ENCODE data around the gene SVOPL. TPM values are rescaled to one million over a fixed set of nuclear protein-coding genes. Genes with fewer than 3 reads are reported as not detected.

SVOPL gene
- total and polyA plus RNA-seq, 2 donors (not counting 3 experiments of a cell fraction or from before 2014, with no cell fraction given), result not detected

- no peaks in the 10 kb centered on the region for H3K9me3 ChIP-seq (replicated peaks; ENCODE audit: control insufficient read depth, insufficient read depth, low read length)
Measured at GRCh38 chr7:138745189-138745588, 44.0 kb upstream of the SVOPL start.

More at GRCh38 chr7:138745189-138745588, 44.0 kb upstream of the SVOPL start:
- Histone ChIP-seq H3K9ac (replicated peaks; ENCODE audit: extremely low read depth, insufficient read depth, low read length) (no peak overlapping the region), H3K27ac (ENCODE audit: insufficient read depth, low read depth, low read length) (no peak overlapping the region), H3K27me3 (ENCODE audit: control insufficient read depth in 2 of 2, insufficient read depth in 2 of 2, low read length in 2 of 2) (no peaks in the 10 kb centered on the region), H3K9me1 (replicated peaks; ENCODE audit: control insufficient read depth, extremely low read depth, insufficient read depth, low read length) (no peaks in the 10 kb centered on the region), H3K4me3 (replicated peaks in 1 of 3; ENCODE audit: insufficient read depth in 1 of 3, low read depth in 1 of 3, low read length in 3 of 3) (no peak overlapping the region), H4K20me1 (replicated peaks; ENCODE audit: control insufficient read depth, extremely low read depth, insufficient read depth, low read length) (no peaks in the 10 kb centered on the region), H3K4me1 (ENCODE audit: control insufficient read depth, extremely low read depth, insufficient read depth, low read length) (no peaks in the 10 kb centered on the region), H3K4me2 (ENCODE audit: insufficient read depth, low read length) (no peak overlapping the region), H2AFZ (ENCODE audit: low read depth, low read length) (no peak overlapping the region), H3K79me2 (ENCODE audit: control insufficient read depth, insufficient read depth, low read length) (no peaks in the 10 kb centered on the region), H3K36me3 (ENCODE audit: control insufficient read depth in 2 of 2, extremely low read depth in 1 of 2, insufficient read depth in 2 of 2, low read length in 2 of 2) (no peaks in the 10 kb centered on the region)
- POLR2A ChIA-PET, result no interaction called here
- DNase-seq (ENCODE audit: low read depth, low spot score) (no peak), FAIRE-seq (no peak)
- no TSS peak for BruUV-seq (replicated peaks)
- dilution Hi-C loops (cut with MboI; ENCODE audit: extremely low pct_ligation_motif_present, low sequenced_read_pairs), result no loop called here
- TF ChIP-seq POLR2AphosphoS5 (IDR thresholded peaks at IDR 0.05; ENCODE audit: insufficient read depth, low read depth, low read length) (no peak), EZH2 (IDR thresholded peaks at IDR 0.05; ENCODE audit: borderline replicate concordance, low read depth, low read length, severe bottlenecking) (no peak), POLR2A (IDR thresholded peaks at IDR 0.05; ENCODE audit: low read depth, low read length) (no peak), MYC (IDR thresholded peaks at IDR 0.05; ENCODE audit: low read depth, low read length) (no peak), GATA2 (IDR thresholded peaks at IDR 0.05; ENCODE audit: insufficient read depth, insufficient read length, low read depth, low read length) (no peak), FOS (IDR thresholded peaks at IDR 0.05; ENCODE audit: borderline replicate concordance, insufficient read depth, low read length) (no peak), MAX (IDR thresholded peaks at IDR 0.05; ENCODE audit: insufficient read depth, insufficient read length) (no peak), CTCF (IDR thresholded peaks at IDR 0.05; ENCODE audit: extremely low read depth in 1 of 2, insufficient read depth in 1 of 2, low read depth in 1 of 2, low read length in 2 of 2) (no peak), JUN (IDR thresholded peaks at IDR 0.05; ENCODE audit: borderline replicate concordance, insufficient read depth, insufficient read length, low read depth) (no peak)
- CTCF ChIA-PET, result no interaction called here
- intact Hi-C loops (cut with micrococcal nuclease), result no loop called here
